GM19238 (cell line): ENCODE measurements around the gene IFI6.
"Not testable (repeated sequence)": the region's sequence is repeated elsewhere in the genome, so short reads cannot be mapped to it uniquely, and the experiment has no call there.

Experiments used
- DNase-seq: peaks from one replicate; pipeline ENCODE4 v3.0.0; 2011; ENCODE audit warnings: low spot score; ENCODE audit not compliant: insufficient read length

IFI6 gene

DNA sequence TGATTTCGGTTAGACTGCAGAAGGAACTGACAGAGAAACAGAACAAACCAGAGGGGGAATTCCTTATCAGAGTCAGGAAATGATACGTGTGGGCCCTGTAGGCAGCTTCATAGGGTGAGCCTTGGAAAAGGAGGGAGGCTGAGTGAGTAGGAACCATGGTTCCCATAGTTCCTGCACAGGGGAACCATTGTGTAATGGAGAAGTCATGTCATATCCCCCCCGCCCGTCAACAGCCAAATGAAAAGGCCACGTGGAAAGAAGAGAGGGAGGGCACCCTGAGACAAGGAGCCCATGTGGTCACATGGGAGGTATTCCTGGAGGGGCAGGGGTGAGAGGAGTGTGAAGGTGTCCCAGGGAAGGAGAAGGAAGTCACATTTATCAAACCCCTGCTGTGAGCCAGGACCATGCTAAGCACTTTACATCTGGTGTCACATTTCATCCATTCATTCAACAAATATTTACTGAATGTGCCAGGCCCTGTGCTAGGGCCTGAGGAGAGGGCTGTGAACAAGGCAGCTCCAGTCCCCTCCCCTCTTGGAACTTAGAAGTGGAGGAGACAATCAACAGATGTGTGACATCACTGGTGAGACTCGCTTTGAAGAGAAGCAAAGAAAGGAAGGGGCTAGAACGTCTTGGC, 21.3 kb downstream of the IFI6 start:
- DNase-seq: no peak

DNA sequence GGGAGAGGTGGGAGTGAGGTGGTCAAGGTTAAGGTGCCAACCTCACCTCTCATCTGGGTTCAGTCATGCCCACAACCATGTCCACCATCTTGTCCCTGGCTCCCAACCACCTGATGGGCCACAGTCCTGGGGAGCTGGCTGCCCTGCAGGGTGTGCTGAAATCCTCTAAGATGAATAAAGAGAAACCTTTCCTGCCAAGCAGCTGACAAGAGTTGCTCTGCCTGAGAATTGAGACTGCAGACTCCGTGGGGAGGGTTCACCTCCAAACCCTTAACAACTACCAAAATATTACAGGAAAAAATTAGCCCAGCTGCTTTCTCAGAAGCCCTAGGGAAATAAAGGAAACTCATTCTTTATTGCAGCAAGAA, 21.8 kb downstream of the IFI6 start:
- no peak for DNase-seq

DNA sequence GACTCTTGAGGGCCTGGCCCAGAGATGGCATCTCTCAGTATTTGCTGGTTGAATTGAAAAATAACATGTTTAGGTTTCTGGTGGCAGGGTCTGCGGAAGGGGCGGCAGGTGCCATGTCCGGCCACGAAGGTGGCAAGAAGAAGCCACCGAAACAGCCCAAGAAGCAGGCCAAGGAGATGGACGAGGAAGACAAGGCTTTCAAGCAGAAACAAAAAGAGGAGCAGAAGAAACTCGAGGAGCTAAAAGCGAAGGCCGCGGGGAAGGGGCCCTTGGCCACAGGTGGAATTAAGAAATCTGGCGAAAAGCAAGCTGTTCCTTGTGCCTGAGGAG, 22.7 kb downstream of the IFI6 start:
- no peak for DNase-seq

GRCh38 chr1:27648602-27649305, 23.2 kb downstream of the IFI6 start:
- DNase-seq: no peak

GRCh38 chr1:27647328-27647727, 24.7 kb downstream of the IFI6 start:
- no peak for DNase-seq

DNA sequence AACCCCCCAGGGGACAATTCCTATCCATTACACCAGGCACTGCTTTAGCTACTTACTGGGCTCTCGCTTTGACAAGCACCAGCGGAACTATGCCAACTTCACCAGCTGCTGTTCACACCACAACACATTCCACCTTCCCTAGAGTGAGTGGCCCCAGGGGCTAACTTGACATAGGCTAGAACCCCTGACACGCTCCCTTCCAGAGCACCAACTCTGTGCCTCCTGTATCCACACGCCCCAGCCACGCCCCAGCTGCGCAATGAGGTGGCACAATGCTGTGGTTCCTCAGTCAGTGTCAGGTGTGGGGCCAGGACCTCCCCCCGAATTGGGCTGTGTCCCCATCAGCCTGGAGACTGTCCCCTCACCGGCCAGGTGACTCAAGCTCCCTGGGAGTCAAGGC, 25.3 kb downstream of the IFI6 start:
- no peak for DNase-seq

DNA sequence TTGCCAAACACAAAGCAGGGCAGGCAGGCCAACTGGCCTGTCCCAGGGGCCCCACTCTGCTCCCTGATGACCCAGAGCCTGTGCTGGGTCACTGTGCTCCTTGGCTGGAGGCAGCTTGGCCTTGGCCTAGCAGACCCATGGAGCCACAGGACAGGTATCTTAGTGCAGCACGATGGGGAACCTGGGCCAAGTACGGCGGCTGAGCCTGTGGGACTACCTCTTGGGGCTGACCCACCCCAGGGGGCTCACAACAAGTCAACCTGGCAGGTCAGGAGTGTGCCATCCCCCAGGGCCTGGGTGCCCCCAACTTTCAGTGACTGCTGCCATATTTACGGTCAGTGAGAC, 26.9 kb downstream of the IFI6 start:
- DNase-seq: no peak

GRCh38 chr1:27644369-27645070, 27.5 kb downstream of the IFI6 start:
- DNase-seq: no peak

- DNase-seq: peak; percentile 65
Measured at GRCh38 chr1:27643600-27644368, 28.2 kb downstream of the IFI6 start.

DNA sequence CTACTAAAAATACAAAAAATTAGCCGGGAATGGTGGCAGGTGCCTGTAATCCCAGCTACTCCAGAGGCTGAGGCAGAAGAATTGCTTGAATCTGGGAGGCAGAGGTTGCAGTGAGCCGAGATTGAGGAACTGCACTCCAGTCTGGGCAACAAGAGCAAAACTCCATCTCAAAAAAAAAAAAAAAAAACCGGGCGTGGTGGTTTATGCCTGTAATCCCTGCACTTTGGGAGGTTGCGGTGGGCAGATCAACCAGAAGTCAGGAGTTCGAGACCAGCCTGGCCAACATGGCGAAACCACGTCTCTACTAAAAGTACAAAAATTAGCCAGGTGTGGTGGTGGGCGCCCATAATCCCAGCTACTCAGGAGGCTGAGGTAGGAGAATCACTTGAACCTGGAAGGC, 31.5 kb downstream of the IFI6 start:
- not testable (repeated sequence) for DNase-seq

DNA sequence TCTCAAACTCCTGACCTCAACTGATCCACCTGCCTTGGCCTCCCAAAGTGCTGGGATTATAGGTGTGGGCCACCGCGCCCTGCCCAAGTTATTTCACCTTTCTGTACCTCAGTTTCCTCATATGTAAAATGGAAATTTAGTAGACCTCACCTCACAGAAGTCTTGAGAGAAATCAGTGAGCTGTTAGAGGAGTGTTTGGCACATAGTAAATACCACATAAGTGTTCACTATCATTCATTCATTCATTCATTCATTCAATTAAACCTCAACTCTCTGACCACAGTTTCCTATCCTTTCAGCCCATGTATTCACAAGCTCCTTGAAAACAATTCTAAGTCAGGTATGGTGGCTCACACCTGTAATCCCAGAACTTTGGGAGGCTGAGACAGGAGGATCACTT, 33.2 kb downstream of the IFI6 start:
- DNase-seq: no peak

GRCh38 chr1:27638047-27638734, 33.8 kb downstream of the IFI6 start:
- no peak for DNase-seq

DNA sequence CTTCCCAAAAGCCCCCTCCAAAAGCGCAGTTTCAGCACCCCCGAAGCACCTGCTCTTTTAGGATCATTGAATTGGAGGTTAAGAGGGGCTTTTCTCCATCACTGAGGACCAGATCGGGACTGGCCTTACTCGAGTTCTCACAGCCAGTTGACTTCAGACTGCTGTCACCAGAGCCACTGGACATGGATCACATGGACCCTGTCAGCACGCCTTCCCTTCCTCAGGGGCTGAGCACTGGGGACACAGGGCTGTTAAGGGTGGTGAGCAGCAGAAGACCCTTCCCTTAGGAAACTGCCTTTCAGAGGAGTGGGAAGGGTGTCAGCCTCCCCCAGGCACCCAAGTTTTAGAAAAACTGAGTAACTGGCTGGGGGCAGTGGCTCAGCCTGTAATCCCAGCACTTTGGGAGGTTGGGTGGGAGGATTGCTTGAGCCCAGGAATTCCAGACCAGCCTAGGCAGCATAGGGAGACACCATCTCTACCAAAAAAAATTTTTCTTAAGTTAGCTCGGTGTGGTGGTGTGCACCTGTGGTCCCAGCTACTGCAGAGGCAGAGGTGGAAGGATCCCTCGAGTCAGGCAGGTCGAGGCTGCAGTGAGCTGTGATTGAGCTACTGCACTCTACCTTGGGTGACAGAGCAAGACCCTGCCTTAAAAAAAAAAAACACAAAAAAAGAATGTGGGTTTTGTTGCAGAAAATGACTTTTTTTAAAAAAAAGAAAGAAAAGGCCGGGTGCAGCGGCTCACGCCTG, 36.4 kb downstream of the IFI6 start:
- no peak for DNase-seq

DNA sequence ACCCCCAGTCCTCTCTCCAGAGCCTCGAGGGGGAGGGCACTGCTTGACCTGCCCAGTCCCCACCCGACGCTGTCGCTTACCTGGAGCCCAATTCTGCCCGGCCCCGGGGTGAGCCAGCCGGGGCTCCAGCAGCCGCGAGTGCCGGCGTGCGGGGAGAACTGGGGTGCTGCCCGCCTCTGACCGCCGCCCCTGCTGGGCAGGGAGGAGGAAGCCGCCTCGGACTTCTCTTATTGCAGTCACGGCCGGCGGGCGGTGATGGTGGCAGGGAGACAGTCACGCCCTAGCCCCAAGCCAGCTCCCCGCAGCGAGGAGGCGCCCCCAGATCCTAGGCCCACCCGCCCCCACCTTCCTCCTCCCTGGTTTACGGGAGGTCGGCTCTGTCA, 37.0 kb downstream of the IFI6 start, which contains the start of gene FGR:
Gene FGR (minus strand): TSS at position 201 of the 383 bp plus-strand sequence. CDS start 11,269 bp downstream, outside the sequence.
- no peak for DNase-seq

DNA sequence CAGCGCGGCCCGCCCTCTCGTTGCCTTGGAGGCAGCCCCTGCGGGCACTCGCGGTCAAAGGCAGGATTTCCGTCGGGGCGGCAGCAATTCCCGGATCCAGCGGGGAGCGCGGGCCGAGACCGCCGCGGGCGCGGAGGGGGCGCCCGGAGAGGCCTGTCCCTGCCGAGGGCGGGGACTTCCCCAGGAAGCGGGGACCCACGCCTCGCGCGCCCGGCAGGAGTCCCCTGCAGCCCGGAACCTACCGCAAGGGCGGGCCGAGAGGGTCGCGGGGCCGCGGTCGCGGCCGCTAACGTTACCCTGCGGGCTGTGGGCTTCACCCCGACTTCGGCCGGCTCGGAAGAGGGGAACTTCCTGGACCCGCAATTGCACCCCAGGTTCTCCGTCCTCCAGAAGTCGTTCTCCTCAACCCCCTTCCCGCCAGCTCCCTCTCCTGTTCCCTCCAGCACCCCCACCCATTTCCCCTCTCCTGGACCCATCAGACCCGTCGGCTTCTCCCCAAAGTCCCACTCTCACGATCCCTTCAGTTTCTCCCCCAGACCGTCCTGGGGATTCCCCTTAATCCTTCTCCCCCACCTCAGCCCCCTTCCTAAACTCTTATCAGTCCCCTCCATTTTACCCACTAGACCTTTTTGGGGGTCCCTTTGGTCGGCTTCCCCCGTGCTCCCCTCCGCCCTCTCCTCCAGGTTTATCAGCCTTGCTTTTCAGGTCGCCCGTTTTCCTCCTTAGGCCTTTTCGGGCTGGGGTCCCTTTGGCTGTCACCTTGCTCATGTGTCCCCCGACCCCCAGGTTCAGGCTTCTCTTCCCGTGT, 37.6 kb downstream of the IFI6 start:
- DNase-seq: no peak

GRCh38 chr1:27633640-27634176, 38.3 kb downstream of the IFI6 start:
- no peak for DNase-seq

DNA sequence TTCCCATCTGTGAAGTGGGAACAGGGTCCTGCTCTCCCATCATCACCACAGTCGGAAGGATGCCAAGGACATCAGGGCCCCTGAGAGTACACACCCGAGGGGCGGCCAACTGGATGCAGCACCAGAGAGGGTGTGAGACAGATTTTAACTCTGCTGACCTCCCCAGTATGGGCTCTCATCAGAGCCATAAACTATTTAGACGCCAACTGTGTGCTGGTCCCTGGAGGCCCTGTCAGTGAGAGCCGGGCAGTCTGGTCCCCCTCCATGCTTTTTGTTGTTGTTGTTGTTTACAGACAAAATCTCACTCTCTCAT, 38.7 kb downstream of the IFI6 start:
- DNase-seq: no peak

- peak; percentile 67 for DNase-seq
Measured at GRCh38 chr1:27632387-27633297, 39.4 kb downstream of the IFI6 start.
